Measurements from ENCODE around the gene FOXO4.
A peak's percentile ranks its signal among the peaks of the same experiment; 100 is the strongest.

The FOXO4 gene

GRCh38 chrX:71140440-71140839 is 44.8 kb downstream of the FOXO4 start:
- DNase-seq (ENCODE audit: low read depth), result no peak
- no peak for TF ChIP-seq CTCF (IDR thresholded peaks at IDR 0.05; ENCODE audit: control insufficient read depth, extremely low read depth, insufficient read depth)
- H3K4me3 ChIP-seq (ENCODE audit: low read depth, low read length), result no peak overlapping the region

GRCh38 chrX:71143508-71143907 is 47.9 kb downstream of the FOXO4 start:
- peak; percentile 26 for DNase-seq (ENCODE audit: low read depth)
- no peak overlapping the region for H3K4me3 ChIP-seq (ENCODE audit: low read depth, low read length)
- TF ChIP-seq CTCF (IDR thresholded peaks at IDR 0.05; ENCODE audit: control insufficient read depth, extremely low read depth, insufficient read depth), result no peak

- H3K4me3 ChIP-seq (ENCODE audit: low read depth, low read length), result no peak within 1 kb of the TSS
- no peak for TF ChIP-seq CTCF (IDR thresholded peaks at IDR 0.05; ENCODE audit: control insufficient read depth, extremely low read depth, insufficient read depth)
- DNase-seq (ENCODE audit: low read depth), result no peak
Observed at GRCh38 chrX:71144651-71145050, 49.0 kb downstream of the FOXO4 start, which contains the start of gene NLGN3. Gene NLGN3 (plus strand): TSS chrX:71144841. CDS start chrX:71147750, 2,909 bp downstream.

DNA sequence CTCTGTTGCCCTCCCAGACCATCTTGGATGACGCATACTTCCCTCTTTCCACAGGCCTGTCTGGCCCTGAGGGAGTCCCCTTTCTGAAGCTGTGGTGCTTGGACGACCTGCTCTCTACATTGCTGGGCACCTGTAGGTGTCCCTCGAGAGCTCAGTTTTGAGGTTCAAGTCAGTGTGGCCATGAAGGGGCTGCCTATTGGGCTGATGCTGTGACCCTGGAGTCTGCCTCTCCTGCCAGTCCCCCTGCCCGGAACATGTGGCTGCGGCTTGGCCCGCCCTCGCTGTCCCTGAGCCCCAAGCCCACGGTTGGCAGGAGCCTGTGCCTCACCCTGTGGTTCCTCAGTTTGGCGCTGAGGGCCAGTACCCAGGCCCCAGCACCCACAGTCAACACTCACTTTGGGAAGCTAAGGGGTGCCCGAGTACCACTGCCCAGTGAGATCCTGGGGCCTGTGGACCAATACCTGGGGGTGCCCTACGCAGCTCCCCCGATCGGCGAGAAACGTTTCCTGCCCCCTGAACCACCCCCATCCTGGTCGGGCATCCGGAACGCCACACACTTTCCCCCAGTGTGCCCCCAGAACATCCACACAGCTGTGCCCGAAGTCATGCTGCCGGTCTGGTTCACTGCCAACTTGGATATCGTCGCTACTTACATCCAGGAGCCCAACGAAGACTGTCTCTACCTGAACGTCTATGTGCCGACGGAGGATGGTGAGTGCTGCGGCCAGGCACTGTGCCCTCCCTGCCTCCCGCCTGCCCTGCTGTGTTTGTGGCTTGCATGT is 52.0 kb downstream of the FOXO4 start:
- no peak overlapping the region for H3K4me3 ChIP-seq (ENCODE audit: low read depth, low read length)
- DNase-seq (ENCODE audit: low read depth), result no peak
- no peak for TF ChIP-seq CTCF (IDR thresholded peaks at IDR 0.05; ENCODE audit: control insufficient read depth, extremely low read depth, insufficient read depth)

DNA sequence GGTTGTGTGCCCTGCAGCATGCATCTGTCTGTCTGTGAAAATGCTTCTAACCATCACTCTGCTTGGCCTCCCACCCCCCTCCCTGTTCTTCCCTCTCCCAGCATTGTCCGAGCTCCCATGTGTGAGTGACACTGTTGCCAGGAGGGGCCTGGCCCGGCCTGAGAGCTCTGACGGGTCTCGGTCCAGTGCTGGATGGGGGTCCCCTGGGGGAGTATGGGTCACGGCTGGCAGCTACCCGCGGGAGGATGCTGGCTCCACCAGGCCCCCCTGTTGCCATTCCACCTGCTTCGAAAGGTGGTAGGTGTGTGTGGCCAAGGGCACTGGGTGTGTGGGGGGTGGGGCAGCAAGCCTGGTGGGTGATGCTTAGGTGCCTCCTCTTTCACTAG is 52.6 kb downstream of the FOXO4 start:
- no peak for TF ChIP-seq CTCF (IDR thresholded peaks at IDR 0.05; ENCODE audit: control insufficient read depth, extremely low read depth, insufficient read depth)
- no peak for DNase-seq (ENCODE audit: low read depth)
- H3K4me3 ChIP-seq (ENCODE audit: low read depth, low read length), result no peak overlapping the region

DNA sequence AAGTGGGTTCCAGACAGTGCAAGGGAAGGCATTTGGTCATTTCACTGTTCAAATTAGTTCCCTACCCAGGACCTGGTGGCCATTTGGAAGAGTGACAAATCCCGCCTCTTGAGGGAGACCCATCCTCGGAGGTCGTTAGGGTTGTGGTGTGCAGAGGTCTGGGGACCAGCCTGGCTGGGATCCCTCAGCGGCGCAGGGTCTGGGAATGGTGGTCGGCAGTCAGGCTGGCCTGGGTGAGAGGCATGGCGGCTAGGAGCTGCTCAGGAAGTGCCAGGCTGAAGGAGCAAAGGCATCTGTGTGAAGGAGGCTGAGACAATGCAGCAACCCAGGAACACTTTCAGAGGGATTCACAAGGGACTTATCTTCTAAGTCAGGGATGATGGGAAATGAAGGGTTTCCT is 55.7 kb downstream of the FOXO4 start:
- H3K4me3 ChIP-seq (ENCODE audit: low read depth, low read length), result no peak overlapping the region
- no peak for DNase-seq (ENCODE audit: low read depth)
- no peak for TF ChIP-seq CTCF (IDR thresholded peaks at IDR 0.05; ENCODE audit: control insufficient read depth, extremely low read depth, insufficient read depth)

Measured in LNCaP clone FGC (cell line).